HL-60 (cell line): ENCODE results near the gene SLC25A21.

Source experiments
- GABPA ChIP-seq: IDR thresholded peaks from 2 replicates; pipeline ENCODE4 v1.6.1; 2012; ENCODE audit warnings: low read depth
- POLR2AphosphoS5 ChIP-seq: IDR thresholded peaks from 2 replicates; pipeline ENCODE4 v1.6.1; 2012; ENCODE audit warnings: low read depth
- TF ChIP-seq, protein P1 (sequence below): IDR thresholded peaks from 2 replicates; pipeline ENCODE4 v1.6.1; 2012; ENCODE audit warnings: low read depth; ENCODE audit not compliant: insufficient replicate concordance
- TF ChIP-seq, protein P2 (sequence below): IDR thresholded peaks from one replicate; pipeline ENCODE4 v1.5.1; 2011; ENCODE audit warnings: low read length, control low read depth, inconsistent platforms; ENCODE audit not compliant: insufficient read depth

DNA sequence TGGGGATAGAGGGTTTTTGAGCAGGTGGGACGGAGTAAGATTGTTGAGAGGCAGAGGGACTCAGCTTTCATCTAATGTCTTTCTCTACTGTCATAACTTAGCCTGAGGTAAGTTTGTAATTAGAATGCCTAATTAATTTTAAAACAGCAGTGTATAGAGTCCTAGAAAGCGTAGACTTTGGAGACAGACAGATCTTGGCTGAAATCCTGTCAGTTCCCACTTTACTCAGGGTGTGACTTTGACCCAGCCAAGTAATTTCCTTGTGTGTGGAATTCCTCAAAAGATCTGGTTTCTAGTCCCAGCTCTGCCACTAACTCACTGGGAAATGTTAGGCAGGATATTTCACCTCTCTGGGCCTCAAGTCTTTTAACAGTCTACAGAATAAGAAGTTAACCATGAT lies 74.3 kb downstream of the SLC25A21 start:
- TF ChIP-seq, protein P1, sequence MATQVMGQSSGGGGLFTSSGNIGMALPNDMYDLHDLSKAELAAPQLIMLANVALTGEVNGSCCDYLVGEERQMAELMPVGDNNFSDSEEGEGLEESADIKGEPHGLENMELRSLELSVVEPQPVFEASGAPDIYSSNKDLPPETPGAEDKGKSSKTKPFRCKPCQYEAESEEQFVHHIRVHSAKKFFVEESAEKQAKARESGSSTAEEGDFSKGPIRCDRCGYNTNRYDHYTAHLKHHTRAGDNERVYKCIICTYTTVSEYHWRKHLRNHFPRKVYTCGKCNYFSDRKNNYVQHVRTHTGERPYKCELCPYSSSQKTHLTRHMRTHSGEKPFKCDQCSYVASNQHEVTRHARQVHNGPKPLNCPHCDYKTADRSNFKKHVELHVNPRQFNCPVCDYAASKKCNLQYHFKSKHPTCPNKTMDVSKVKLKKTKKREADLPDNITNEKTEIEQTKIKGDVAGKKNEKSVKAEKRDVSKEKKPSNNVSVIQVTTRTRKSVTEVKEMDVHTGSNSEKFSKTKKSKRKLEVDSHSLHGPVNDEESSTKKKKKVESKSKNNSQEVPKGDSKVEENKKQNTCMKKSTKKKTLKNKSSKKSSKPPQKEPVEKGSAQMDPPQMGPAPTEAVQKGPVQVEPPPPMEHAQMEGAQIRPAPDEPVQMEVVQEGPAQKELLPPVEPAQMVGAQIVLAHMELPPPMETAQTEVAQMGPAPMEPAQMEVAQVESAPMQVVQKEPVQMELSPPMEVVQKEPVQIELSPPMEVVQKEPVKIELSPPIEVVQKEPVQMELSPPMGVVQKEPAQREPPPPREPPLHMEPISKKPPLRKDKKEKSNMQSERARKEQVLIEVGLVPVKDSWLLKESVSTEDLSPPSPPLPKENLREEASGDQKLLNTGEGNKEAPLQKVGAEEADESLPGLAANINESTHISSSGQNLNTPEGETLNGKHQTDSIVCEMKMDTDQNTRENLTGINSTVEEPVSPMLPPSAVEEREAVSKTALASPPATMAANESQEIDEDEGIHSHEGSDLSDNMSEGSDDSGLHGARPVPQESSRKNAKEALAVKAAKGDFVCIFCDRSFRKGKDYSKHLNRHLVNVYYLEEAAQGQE: no peak
- TF ChIP-seq, protein P2, sequence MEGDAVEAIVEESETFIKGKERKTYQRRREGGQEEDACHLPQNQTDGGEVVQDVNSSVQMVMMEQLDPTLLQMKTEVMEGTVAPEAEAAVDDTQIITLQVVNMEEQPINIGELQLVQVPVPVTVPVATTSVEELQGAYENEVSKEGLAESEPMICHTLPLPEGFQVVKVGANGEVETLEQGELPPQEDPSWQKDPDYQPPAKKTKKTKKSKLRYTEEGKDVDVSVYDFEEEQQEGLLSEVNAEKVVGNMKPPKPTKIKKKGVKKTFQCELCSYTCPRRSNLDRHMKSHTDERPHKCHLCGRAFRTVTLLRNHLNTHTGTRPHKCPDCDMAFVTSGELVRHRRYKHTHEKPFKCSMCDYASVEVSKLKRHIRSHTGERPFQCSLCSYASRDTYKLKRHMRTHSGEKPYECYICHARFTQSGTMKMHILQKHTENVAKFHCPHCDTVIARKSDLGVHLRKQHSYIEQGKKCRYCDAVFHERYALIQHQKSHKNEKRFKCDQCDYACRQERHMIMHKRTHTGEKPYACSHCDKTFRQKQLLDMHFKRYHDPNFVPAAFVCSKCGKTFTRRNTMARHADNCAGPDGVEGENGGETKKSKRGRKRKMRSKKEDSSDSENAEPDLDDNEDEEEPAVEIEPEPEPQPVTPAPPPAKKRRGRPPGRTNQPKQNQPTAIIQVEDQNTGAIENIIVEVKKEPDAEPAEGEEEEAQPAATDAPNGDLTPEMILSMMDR: no peak
- TF ChIP-seq POLR2AphosphoS5 (no peak), GABPA (no peak)
